KBM-7 (cell line): ENCODE data around the gene ZNF177.

ENCODE experiments used
- DNase-seq: peaks from one replicate; pipeline ENCODE4 v3.0.0-alpha.2; 2015
- in situ Hi-C: fragments of 300-500 bp; cut with MboI; formaldehyde crosslinking; loops from 2 replicates; pipeline ENCODE4 v1.14.3; 2020; ENCODE audit warnings: low sequenced_read_pairs, low pct_unique_long_range_greater_than_20kb, mixed read lengths

The ZNF177 gene

GRCh38 chr19:9407827-9408226 is 45.0 kb downstream of the ZNF177 start:
- in situ Hi-C loops = no loop called here
- no peak for DNase-seq

GRCh38 chr19:9413240-9413954 is 50.6 kb downstream of the ZNF177 start:
- in situ Hi-C loops = no loop called here
- DNase-seq = no peak

- DNase-seq = no peak
- in situ Hi-C loops = no loop called here
These were observed 65.1 kb downstream of the ZNF177 start for GRCh38 chr19:9427941-9428340.

- in situ Hi-C loops = no loop called here
- no peak for DNase-seq
These were observed 67.6 kb downstream of the ZNF177 start for GRCh38 chr19:9430444-9430843.

DNA sequence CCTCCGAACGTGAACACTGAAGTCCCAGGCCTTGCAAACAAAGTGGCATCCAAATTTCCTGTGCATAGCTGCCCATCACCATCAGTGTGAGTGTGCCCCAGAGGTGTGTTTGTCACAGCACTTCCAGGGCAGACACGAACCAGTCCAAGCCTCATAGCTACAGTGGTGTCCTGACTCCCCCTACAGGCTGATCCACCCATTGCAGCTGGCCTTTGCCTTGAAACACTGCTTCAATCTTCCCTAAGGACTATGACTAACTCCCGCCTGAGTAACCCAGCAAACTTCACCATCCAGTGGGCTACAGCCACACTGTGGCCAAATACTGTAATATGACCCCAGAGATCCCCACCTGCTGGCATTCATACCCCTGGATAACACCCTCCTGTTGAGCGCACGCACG is 68.7 kb downstream of the ZNF177 start:
- in situ Hi-C loops = no loop called here
- no peak for DNase-seq
